Eye (tissue), 1 donor: ENCODE results near the gene STXBP4.

Experiments used
- DNase-seq: peaks from one replicate; pipeline ENCODE4 v3.0.0-alpha.2; 2015

The STXBP4 gene

DNA sequence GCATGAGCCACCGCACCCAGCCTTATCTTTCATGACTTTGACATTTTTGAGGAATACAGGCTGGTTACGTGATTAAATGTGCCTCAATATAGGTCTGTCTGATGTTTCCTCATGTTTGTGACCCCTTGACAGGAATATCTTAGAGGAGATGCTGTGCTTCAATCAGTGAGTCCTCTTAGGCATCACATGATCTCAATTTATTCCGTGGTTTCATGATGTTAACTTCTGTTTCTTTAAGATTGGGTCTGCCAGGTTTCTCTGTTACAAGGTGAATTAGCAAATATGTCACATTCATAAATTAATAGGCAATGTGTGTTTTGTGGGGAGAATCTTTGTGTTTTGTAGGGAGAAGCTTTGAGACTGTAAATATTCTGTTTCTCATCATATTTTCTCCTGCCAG is 3.3 kb downstream of the STXBP4 start:
- DNase-seq: no peak

GRCh38 chr17:54972406-54973138 is 4.0 kb downstream of the STXBP4 start:
- no peak for DNase-seq

DNA sequence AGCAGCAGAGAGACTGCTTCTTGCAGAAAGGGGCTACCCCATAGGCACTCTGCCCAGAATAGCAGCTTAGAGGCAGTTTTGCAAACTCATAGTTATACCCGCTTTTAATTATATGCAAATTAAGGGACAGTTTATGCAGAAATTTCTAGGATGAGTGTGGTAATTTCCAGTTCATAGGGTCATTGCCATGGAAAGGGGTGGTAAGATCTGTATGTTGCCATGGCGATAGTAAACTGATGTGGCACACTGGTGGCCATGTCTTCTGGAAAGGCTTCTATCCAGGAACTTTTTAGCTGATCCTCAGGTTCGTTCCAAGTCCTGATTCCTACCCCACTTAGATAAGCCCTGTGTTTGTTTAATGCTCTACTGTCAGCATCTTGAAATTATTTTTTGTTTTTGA is 6.2 kb downstream of the STXBP4 start:
- no peak for DNase-seq

DNA sequence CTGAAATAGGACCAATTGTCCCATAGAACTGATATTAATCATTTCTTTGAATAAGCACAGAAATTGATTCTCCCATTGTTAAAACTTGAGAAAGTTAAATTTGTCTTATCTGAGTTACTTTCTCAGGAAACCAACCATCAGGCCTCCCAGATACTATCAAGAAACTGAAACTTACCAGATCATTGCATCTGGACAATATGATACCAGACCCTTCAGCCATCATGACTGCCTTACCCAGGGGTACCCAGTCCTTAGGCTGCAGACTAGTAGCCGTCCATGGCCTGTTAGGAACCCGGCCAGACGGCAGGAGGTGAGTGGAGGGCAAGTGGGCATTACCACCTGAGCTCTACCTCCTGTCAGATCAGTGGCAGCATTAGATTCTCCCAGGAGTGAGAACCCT is 7.8 kb downstream of the STXBP4 start:
- DNase-seq: no peak

DNA sequence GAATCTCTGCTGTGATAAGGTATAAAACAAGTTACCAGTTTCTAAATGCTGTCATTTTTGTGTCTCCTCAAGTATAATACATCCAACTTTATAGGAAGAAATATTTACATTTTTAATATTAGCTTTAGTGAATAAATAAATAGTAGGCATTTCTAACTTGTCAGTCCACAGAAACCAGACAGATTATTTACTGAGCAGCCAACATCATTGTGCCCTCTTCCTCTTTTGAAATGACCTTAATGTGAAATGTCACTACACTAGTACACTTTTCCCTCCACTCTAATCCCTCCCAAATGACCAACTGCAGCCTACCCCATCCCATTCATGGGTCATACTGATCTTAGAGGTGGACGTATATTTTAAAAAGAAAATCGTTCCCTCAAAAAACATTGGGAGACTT is 9.2 kb downstream of the STXBP4 start:
- DNase-seq: no peak

DNA sequence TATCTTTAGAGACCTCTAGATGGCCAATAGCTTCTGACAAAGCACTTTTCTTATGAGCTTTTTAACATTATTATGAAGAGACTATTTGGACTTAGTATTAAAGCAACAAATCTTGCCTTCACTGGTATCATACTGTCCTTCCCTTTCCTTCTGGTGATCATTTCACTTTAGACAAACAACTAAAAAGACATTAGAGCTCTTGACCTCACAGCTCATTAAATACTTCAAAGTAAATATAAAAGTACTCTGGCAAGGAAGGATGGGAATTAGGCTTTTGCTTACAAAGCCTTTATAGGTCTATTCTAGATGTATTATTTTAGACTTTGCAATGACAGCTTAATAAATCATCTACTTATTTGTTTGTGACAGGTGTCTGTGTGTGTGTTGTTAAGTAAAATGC is 11.1 kb downstream of the STXBP4 start:
- DNase-seq: no peak

GRCh38 chr17:54980375-54980774 is 11.8 kb downstream of the STXBP4 start:
- peak; percentile 8 for DNase-seq

- DNase-seq: no peak
These were observed 13.8 kb downstream of the STXBP4 start for GRCh38 chr17:54982399-54982798.

GRCh38 chr17:54983260-54983659 is 14.7 kb downstream of the STXBP4 start:
- no peak for DNase-seq

GRCh38 chr17:54985476-54985875 is 16.9 kb downstream of the STXBP4 start:
- DNase-seq: no peak

- peak; percentile 59 for DNase-seq
These were observed 21.6 kb downstream of the STXBP4 start for GRCh38 chr17:54990118-54990517.

GRCh38 chr17:54991567-54991966 is 23.0 kb downstream of the STXBP4 start:
- DNase-seq: no peak

GRCh38 chr17:54992797-54993639 is 24.5 kb downstream of the STXBP4 start:
- DNase-seq: peak; percentile 79

DNA sequence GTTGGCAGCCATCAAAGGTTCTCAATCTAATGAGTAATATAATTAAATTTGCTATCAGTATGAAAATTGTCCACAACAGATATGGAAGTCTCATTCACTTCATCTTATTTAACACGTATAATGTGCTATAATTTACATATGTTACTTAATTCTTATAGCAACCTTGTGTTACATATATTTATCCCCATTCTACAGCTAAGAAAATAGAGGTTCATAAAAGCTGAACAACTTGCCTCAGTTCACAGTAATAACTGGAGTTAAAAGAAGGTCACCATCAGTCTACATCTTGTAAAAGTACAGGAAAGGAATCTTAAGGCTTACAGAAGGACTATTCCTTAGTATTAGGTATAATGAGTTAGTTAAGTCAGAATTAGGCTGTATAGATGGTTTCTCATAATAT is 27.9 kb downstream of the STXBP4 start:
- no peak for DNase-seq

GRCh38 chr17:55002458-55002857 is 33.9 kb downstream of the STXBP4 start:
- DNase-seq: no peak

GRCh38 chr17:55004484-55004883 is 35.9 kb downstream of the STXBP4 start:
- DNase-seq: no peak

- no peak for DNase-seq
These were observed 37.0 kb downstream of the STXBP4 start for GRCh38 chr17:55005520-55005919.

GRCh38 chr17:55023626-55024025 is 55.1 kb downstream of the STXBP4 start:
- no peak for DNase-seq

DNA sequence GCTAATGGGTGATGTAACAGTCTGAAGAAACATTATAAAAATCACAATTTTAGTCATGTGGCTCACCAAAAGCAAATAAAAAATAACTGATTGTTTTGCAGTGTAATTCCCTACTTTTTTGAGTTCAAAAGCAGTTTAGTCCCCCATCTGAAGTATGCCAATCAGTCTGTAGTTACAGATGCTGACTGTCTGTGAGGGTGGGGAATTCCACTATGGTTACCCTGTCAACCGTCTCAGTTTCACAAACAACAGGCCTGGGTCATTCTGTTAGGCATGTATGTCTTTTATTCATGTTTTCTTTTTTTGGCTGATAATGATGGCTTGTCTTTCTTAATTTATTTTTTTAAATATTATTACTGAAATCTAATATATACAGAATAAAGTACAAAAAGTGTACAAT is 69.3 kb downstream of the STXBP4 start:
- DNase-seq: no peak

GRCh38 chr17:55038291-55038690 is 69.7 kb downstream of the STXBP4 start:
- DNase-seq: no peak

GRCh38 chr17:55040611-55041010 is 72.0 kb downstream of the STXBP4 start:
- no peak for DNase-seq

DNA sequence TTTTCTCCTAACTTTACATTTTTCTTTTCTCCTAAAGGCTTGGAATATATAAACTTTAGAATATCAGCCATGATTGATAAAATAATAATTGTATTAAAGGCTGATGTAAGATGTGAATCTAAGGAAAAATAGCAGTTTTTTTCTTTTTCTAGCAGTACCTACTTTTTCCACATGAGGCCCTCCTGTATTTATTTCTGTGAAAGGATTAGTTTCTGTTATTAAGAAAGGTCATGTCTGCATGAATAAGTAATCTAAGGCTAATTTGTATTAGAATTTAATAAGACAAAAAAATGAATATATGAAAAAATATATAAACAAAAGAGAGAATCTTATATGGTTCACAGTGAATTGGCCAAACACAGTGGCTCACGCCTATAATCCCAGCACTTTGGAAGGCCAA is 85.3 kb downstream of the STXBP4 start:
- DNase-seq: peak; percentile 38

- no peak for DNase-seq
These were observed 85.9 kb downstream of the STXBP4 start for GRCh38 chr17:55054429-55054828.

GRCh38 chr17:55056526-55056925 is 88.0 kb downstream of the STXBP4 start:
- DNase-seq: peak; percentile 52
